Measurements from ENCODE around the gene NKAPD1.
A peak's percentile ranks its signal among the peaks of the same experiment; 100 is the strongest.
"Not testable (repeated sequence)": the region's sequence is repeated elsewhere in the genome, so short reads cannot be mapped to it uniquely, and the experiment has no call there.

Gene NKAPD1, protein sequence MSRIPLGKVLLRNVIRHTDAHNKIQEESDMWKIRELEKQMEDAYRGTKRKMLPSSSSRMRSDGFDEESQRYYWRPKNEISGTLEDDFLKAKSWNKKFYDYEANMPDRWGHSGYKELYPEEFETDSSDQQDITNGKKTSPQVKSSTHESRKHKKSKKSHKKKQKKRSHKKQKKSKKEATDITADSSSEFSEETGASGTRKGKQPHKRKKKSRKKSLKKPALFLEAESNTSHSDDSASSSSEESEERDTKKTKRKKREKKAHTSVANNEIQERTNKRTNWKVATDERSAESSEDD

DNA sequence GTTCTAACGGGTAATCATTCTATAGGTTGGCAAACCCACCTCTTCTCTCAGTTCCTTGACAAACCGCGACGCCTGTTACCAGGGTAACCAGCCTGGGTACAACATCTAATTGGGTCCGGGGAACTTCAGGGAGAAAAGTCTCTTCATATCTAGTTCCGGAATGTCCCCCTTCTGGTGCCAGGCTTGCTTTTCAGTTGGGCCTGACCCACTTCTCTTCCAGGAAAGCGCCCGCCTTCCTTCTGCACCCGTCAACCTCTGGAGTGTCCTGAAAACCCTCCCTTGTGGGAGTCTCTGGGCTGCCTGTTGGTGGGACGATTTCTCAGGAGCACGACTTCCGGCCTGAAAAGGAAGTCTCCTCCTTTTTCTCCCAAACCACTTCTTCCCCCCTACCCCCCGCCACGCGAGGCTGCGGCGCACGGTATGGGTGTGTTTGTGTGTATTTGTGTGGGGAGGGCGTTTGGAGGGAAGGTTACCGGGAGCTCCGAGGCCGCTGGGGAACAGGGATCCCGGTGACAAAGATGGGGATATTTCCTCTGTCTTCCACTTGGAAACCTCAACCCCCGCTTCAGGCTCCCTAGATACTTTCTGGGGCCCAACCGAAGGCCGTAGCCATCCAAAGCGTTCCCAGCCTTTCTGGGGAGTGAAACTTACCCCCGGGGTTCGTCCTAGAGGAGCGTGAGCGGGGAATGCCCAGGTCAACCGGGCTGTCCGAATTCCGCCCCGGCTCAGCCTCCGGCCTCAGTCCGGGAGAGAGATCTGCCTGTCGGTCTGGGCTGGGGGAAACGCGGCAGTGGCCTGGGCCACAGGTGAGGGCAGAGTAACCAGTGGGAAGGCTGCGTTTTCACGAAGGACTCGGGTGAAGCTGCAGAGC, at the start of gene NKAPD1, which contains the start of gene PIH1D2:
Gene NKAPD1 (plus strand): TSS at position 359 of the 871 bp plus-strand sequence. CDS start 1,276 bp downstream, outside the sequence.
Gene PIH1D2 (minus strand): TSS at position 77 of the 871 bp plus-strand sequence. CDS start 843 bp downstream, outside the sequence.
- DNase-seq, result peak; percentile 27 to 97 (median 69)

- DNase-seq, result peak; percentile 36 to 90 (median 77)
These were observed 49.1 kb upstream of the NKAPD1 start, which contains the start of gene DLAT for GRCh38 chr11:112024773-112025678. TSS of gene DLAT (plus strand) at chr11:112025408. CDS start at chr11:112025473, 65 bp downstream.

GRCh38 chr11:112025707-112026106, 48.4 kb upstream of the NKAPD1 start:
- peak in 3 of 51 donors; percentile 18 to 37 (median 30) for DNase-seq

DNA sequence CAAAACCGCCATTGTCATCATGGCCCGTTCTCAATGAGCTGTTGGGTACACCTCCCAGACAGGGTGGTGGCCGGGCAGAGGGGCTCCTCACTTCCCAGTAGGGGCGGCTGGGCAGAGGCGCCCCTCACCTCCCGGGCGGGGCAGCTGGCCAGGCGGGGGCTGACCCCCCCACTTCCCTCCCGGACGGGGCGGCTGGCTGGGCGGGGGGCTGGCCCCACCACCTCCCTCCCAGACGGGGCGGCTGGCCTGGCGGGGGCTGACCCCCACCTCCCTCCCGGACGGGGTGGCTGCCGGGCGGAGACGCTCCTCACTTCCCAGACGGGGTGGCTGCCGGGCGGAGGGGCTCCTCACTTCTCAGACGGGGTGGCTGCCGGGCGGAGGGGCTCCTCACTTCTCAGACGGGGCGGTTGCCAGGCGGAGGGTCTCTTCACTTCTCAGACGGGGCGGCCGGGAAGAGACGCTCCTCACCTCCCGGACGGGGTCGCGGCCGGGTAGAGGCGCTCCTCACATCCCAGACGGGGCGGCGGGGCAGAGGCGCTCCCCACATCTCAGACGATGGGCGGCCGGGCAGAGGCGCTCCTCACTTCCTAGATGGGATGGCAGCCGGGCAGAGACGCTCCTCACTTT, 47.2 kb upstream of the NKAPD1 start:
- not testable (repeated sequence) for DNase-seq

DNA sequence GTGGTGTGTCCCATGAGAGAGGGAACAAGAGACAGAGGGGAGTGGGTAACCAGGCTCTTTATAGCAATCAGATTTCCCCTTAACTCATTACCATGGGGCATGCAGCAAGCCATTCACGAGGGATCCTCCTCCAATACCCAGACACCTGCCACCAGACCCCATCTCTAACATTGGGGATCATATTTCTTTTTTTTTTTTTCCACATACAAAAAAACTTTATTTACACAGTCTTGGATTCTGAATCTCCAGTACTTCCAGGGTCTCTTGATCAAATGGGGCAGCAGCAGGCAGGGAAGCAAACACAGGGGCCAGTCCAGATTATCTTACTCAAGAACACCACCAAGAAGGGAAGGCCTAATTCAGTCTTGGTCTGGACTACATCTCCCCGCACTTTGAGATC, 44.6 kb upstream of the NKAPD1 start:
- no peak for DNase-seq

DNA sequence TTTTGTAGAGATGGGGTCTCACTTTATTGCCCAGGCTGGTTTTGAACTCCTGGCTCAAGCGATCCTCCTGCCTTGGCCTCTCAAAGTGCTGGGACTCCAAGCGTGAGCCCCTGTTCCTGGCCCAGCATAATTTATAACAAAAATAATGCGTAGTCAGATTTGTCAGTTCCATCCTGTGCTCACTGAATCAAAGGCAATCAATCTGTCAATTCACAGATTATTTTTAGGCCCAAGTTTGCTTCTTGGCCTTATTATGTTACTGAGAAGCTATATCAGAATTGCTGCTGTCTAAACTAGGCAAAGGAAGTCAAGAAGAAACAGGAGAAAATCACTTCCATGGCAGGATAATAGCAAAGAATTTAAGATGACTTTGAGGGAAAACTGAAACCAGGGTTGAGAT, 40.2 kb upstream of the NKAPD1 start:
- no peak for DNase-seq

GRCh38 chr11:112037527-112037926, 36.6 kb upstream of the NKAPD1 start:
- no peak for DNase-seq

- no peak for DNase-seq
These were observed 31.7 kb upstream of the NKAPD1 start for GRCh38 chr11:112042161-112042960.

DNA sequence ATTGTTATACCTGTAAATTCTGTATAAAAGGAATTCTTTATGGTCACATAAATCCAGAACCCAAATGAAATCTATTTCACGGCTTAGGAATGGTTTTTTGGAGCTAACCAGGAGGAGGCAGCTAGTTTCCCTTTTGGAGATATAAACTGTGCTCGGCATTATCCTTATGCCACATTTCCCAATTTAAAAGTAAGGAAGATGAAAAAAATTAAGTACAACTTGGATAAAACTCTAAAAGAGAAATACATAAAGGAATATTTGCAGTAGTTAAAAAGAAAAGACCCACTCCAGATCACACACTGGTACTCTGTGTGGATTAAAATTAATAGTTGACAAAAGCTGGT, 31.2 kb upstream of the NKAPD1 start:
- no peak for DNase-seq

DNA sequence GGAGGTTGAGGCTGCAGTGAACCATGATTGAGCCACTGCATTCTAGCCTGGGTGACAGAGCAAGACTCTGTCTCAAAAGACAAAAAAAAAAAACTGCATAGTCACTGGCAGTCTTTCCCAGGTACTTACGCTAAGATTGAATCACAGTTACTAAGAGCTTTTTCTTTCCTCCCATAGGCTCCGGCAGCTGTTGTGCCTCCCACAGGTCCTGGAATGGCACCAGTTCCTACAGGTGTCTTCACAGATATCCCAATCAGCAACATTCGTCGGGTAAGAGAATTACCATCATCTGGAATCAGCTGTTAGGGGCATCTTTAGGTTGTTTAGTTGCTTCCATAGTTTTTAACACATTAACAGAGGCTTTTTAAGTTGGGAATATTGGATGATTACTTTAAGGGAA, 29.1 kb upstream of the NKAPD1 start:
- DNase-seq, result no peak

DNA sequence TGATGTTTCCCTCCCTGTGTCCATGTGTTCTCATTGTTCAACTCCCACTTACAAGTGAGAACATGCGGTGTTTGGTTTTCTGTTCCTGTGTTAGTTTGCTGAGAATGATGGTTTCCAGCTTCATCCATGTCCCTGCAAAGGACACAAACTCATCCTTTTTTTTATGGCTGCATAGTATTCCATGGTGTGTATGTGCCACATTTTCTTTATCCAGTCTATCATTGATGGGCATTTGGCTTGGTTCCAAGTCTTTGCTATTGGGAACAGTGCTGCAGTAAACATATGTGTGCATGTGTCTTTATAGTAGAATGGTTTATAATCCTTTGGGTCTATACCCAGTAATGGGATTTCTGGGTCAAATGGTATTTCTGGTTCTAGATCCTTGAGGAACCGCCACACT, 27.5 kb upstream of the NKAPD1 start:
- DNase-seq, result not testable (repeated sequence)

DNA sequence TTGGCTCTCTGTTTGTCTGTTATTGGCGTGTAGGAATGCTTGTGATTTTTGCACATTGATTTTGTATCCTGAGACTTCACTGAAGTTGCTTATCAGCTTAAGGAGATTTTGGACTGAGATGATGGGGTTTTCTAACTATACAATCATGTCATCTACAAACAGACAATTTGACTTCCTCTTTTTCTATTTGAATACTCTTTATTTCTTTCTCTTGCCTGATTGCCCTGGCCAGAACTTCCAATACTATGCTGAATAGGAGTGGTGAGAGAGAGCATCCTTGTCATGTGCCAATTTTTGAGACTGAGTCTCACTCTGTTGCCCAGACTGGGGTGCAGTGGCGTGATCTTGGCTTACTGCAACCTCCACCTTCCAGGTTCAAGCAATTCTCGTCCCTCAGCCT, 25.8 kb upstream of the NKAPD1 start:
- not testable (repeated sequence) for DNase-seq

DNA sequence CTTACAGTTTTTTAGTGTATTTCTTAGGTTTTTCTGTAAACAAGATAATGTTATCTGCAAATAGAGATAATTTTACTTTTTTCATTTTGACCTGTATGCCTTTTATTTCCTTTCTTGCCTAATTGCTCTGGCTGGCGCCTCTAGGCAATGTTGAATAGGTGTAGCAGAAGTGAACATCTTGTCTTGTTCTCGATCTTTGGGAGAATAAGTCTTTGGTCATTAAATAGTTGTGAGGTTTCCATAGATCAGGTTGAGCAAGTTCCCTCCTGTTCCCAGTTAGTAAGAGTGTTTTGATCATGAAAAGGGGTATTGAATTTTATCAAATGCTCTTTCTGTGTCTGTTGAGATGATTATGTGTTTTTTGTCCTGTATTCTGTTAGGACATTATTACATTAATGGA, 24.3 kb upstream of the NKAPD1 start:
- no peak for DNase-seq

DNA sequence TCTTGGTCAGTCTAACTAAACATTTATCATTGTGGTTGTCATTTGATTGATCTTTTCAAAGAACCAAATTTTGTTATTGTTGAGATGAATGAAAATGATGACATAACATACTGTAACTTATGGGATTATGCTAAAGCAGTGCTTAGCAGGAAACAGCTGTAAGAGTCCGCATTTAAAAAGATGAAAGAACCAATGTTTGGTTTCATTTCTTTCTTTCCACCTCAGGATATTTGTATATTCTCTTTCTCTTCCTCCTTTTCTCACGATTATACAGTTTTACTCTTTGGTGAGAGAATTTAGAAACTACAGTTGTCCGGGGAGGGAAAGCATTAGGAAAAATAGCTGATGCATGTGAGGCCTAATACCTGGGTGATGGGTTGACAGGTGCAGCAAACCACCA, 23.4 kb upstream of the NKAPD1 start:
- no peak for DNase-seq

GRCh38 chr11:112051768-112052167, 22.3 kb upstream of the NKAPD1 start:
- DNase-seq, result no peak

- DNase-seq, result no peak
These were observed 16.9 kb upstream of the NKAPD1 start for GRCh38 chr11:112057170-112057569.

- no peak for DNase-seq
These were observed 16.0 kb upstream of the NKAPD1 start for GRCh38 chr11:112058103-112058502.

- DNase-seq, result no peak
These were observed 11.2 kb upstream of the NKAPD1 start for GRCh38 chr11:112062923-112063322.

DNA sequence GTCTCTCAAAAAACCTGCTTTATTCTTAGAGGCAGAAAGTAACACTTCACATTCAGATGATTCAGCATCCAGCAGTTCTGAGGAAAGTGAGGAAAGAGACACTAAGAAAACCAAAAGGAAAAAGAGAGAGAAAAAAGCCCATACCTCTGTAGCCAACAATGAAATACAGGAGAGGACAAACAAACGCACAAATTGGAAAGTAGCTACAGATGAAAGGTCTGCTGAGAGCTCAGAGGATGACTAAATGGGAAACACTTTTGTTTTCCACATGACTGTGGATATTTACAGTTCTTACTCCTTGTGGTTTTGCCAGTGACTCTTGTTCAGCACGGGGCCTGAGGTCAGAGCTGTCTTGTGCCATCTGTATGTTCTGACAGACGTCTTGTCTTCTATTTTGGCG, 8.6 kb downstream of the NKAPD1 start:
- DNase-seq, result no peak

DNA sequence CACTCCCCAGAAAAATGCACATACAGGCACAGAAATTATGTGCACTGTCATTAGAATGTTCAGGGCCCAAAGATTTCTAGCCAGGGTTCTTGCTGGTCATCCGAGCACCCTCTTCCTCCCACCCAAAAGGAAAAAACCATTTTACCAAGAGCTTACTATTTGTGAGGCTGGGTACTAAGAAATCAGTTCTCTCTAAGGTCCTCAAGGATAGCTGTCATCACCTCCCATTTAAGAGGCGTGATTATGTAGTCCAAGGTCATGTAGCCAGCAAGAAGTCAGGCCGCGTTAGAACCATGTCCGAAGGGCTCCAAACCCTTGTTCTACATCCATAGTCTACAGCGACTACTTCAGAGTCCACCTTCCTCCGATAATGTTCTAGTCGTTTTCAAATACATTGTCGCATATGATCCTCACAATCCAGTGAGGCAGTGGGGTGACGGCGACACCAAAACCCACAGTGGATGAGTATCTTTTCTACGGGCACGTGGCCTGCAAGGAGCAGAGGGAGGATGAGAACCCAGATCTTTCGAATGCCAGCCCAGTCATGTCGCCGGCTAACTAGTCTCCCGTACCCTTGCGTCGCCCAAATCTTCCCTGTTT, 11.8 kb downstream of the NKAPD1 start:
- DNase-seq, result peak in 10 of 51 donors; percentile 7 to 69 (median 35)
